ENCODE measurements around the gene ELF4.

Gene ELF4

GRCh38 chrX:130051176-130051845 is 59.0 kb downstream of the ELF4 start:
- H3K4me1 ChIP-seq (ENCODE audit: control insufficient read depth, insufficient read depth, low read length), result no peaks in the 10 kb centered on the region
- peaks cover 27 to 79% of the 10 kb centered on the region in 2 experiments for H3K36me3 ChIP-seq (ENCODE audit: control insufficient read depth in 2 of 2, insufficient read depth in 1 of 2, low read length in 2 of 2)
- POLR2A ChIA-PET, result no interaction called here
- CTCF ChIA-PET, result interaction anchor here (0.7 to 0.9 kb wide), 2 partner anchors 9 to 124 kb away, joined by 3 to 4 read pairs; no protein-coding TSS in a partner anchor
- no peak overlapping the region for H3K4me3 ChIP-seq (ENCODE audit: low read depth, low read length)
- TF ChIP-seq ZNF530 (tag by site-specific recombination; IDR thresholded peaks at IDR 0.05; ENCODE audit: low read depth) (no peak), ZNF610 (tag by site-specific recombination; IDR thresholded peaks at IDR 0.05; ENCODE audit: borderline replicate concordance) (no peak), ZSCAN30 (tag by site-specific recombination; IDR thresholded peaks at IDR 0.05) (no peak), BCL6B (tag by site-specific recombination; IDR thresholded peaks at IDR 0.05) (no peak), IKZF3 (tag by site-specific recombination; IDR thresholded peaks at IDR 0.05) (no peak), ZNF561 (tag by site-specific recombination; IDR thresholded peaks at IDR 0.05; ENCODE audit: borderline replicate concordance) (no peak), GLI2 (tag by site-specific recombination; IDR thresholded peaks at IDR 0.05; ENCODE audit: borderline replicate concordance, low read depth) (no peak), ZNF335 (tag by site-specific recombination; conservative IDR thresholded peaks at IDR 0.05) (no peak), PRDM2 (tag by site-specific recombination; IDR thresholded peaks at IDR 0.05; ENCODE audit: borderline replicate concordance) (no peak), ZFP37 (tag by site-specific recombination; IDR thresholded peaks at IDR 0.05) (no peak), ZSCAN5A (tag by site-specific recombination; IDR thresholded peaks at IDR 0.05) (no peak), ZNF266 (tag by site-specific recombination; IDR thresholded peaks at IDR 0.05; ENCODE audit: low read depth) (no peak), ZNF600 (tag by site-specific recombination; IDR thresholded peaks at IDR 0.05) (no peak), ZNF624 (tag by site-specific recombination; IDR thresholded peaks at IDR 0.05) (no peak), ZNF214 (tag by site-specific recombination; IDR thresholded peaks at IDR 0.05; ENCODE audit: borderline replicate concordance) (no peak), KLF8 (tag by site-specific recombination; IDR thresholded peaks at IDR 0.05) (no peak), ZNF664 (tag by site-specific recombination; IDR thresholded peaks at IDR 0.05) (no peak), ZNF704 (tag by site-specific recombination; IDR thresholded peaks at IDR 0.05) (no peak)
- H3K9me3 ChIP-seq (ENCODE audit: control insufficient read depth, insufficient read depth, low read depth, low read length), result no peaks in the 10 kb centered on the region
- H3K27ac ChIP-seq (ENCODE audit: extremely low read depth, low read depth, low read length), result no peak overlapping the region
